Endothelial cell of umbilical vein (primary cell): ENCODE measurements around the gene TMEM253. TPM values are rescaled to one million over a fixed set of nuclear protein-coding genes. Genes with fewer than 3 reads are reported as not detected.

Experiments
- BruUV-seq: library from RNA; stranded (reverse); fragments of 400-500 nt; replicated peaks from 2 replicates; lab custom pipeline; 2021; lab: Mats Ljungman, UMichigan
- CTCF ChIA-PET: fragments of 300-600, 350-600 bp; sonication (Branson Sonifier 250); formaldehyde crosslinking; loops from one replicate; lab custom pipeline; 2021; ENCODE audit warnings: antibody characterized with exemption, inconsistent platforms; lab: Charles Lee
- POLR2A ChIA-PET: fragments of 300-600, 350-600 bp; sonication (Branson Sonifier 250); formaldehyde crosslinking; loops from one replicate; lab custom pipeline; 2021; ENCODE audit warnings: antibody characterized with exemption, inconsistent platforms; lab: Charles Lee
- DNase-seq: peaks from one replicate; pipeline ENCODE4 v3.0.0-alpha.2; 2011; ENCODE audit warnings: low read depth, low spot score
- FAIRE-seq: peaks from 2 replicates; lab custom pipeline; 2011; peaks lifted over from hg19 to GRCh38; lab: Jason Lieb, UNC
- H2AFZ ChIP-seq: 2 replicates; pipeline ENCODE4 v1.6.0; 2012; ENCODE audit warnings: low read depth, low read length, control low read depth, inconsistent platforms
- H3K27ac ChIP-seq: 2 replicates; pipeline ENCODE4 v1.5.1; 2011; ENCODE audit warnings: low read depth, mild to moderate bottlenecking, control low read depth, low read length, moderate library complexity; ENCODE audit not compliant: insufficient read depth
- H3K27me3 ChIP-seq, 2 experiments: 2 replicates each; pipeline versions ENCODE4 v1.6.0 to v1.6.1; 2011; ENCODE audit warnings: low read length in 2 of 2, mixed read lengths in 1 of 2; ENCODE audit not compliant: control insufficient read depth in 2 of 2, insufficient read depth in 2 of 2
- H3K36me3 ChIP-seq, 2 experiments: 2 replicates in 1 of 2; 3 replicates in 1 of 2; pipeline ENCODE4 v1.5.1; 2011; ENCODE audit warnings: low read length in 2 of 2, mild to moderate bottlenecking in 1 of 2, moderate library complexity in 1 of 2; ENCODE audit not compliant: control insufficient read depth in 2 of 2, insufficient read depth in 2 of 2; ENCODE audit errors: extremely low read depth in 1 of 2
- H3K4me1 ChIP-seq: 3 replicates; pipeline ENCODE4 v1.5.1; 2011; ENCODE audit warnings: mild to moderate bottlenecking, low read length; ENCODE audit not compliant: control insufficient read depth, insufficient read depth; ENCODE audit errors: extremely low read depth
- H3K4me2 ChIP-seq: 2 replicates; pipeline ENCODE4 v1.6.1; 2011; ENCODE audit warnings: low read length, control low read depth, mixed read lengths; ENCODE audit not compliant: insufficient read depth
- H3K4me3 ChIP-seq, 3 experiments: fragments of 200-600 bp in 1 of 3; sonication (generic), shearing (Covaris generic) in 1 of 3; replicated peaks in 1 of 3; 2 replicates each; pipeline ENCODE4 v1.5.1; 2011 to 2016; ENCODE audit warnings: control low read depth in 3 of 3, low read length in 3 of 3, mild to moderate bottlenecking in 2 of 3, inconsistent platforms in 1 of 3, low read depth in 1 of 3, moderate library complexity in 1 of 3; ENCODE audit not compliant: insufficient read depth in 1 of 3
- H3K79me2 ChIP-seq: 2 replicates; pipeline ENCODE4 v1.6.0; 2012; ENCODE audit warnings: low read length, inconsistent platforms; ENCODE audit not compliant: control insufficient read depth, insufficient read depth
- H3K9ac ChIP-seq: replicated peaks from 2 replicates; pipeline ENCODE3; 2011; ENCODE audit warnings: low read length, control low read depth; ENCODE audit not compliant: insufficient read depth; ENCODE audit errors: extremely low read depth
- H3K9me1 ChIP-seq: replicated peaks from 3 replicates; pipeline ENCODE4 v1.6.0; 2011; ENCODE audit warnings: mild to moderate bottlenecking, low read length; ENCODE audit not compliant: control insufficient read depth, insufficient read depth; ENCODE audit errors: extremely low read depth
- H3K9me3 ChIP-seq: replicated peaks from 2 replicates; pipeline ENCODE4 v1.5.1; 2012; ENCODE audit warnings: low read length, inconsistent platforms; ENCODE audit not compliant: control insufficient read depth, insufficient read depth
- H4K20me1 ChIP-seq: replicated peaks from 2 replicates; pipeline ENCODE3; 2011; ENCODE audit warnings: mild to moderate bottlenecking, low read length; ENCODE audit not compliant: control insufficient read depth, insufficient read depth; ENCODE audit errors: extremely low read depth
- GATA2 ChIP-seq: IDR thresholded peaks from 2 replicates; pipeline ENCODE4 v1.7.0; 2011; ENCODE audit warnings: low read depth, mild to moderate bottlenecking, moderate library complexity, mixed read lengths, low read length; ENCODE audit not compliant: insufficient read length, insufficient read depth
- JUN ChIP-seq: IDR thresholded peaks from 2 replicates; pipeline ENCODE4 v1.6.1; 2011; ENCODE audit warnings: borderline replicate concordance, low read depth; ENCODE audit not compliant: insufficient read length, insufficient read depth
- MYC ChIP-seq: IDR thresholded peaks from one replicate; pipeline ENCODE4 v1.6.1; 2011; ENCODE audit warnings: mild to moderate bottlenecking, low read depth, low read length
- dilution Hi-C: fragments of 300-500 bp; cut with MboI; formaldehyde crosslinking; loops from one replicate; pipeline ENCODE4 v1.15.0; 2019; ENCODE audit warnings: low sequenced_read_pairs; ENCODE audit not compliant: extremely low pct_ligation_motif_present
- intact Hi-C: fragments of 100-400 bp; cut with micrococcal nuclease; formaldehyde crosslinking; loops from one replicate; pipeline ENCODE4 v1.10.0; 2022
- polyA plus RNA-seq, 4 experiments: library from polyadenylated mRNA; depleted of rRNA in 3 of 4; stranded (reverse) in 3 of 4; unstranded in 1 of 4; fragments of >200 nt; gene quantifications; 2 replicates each; pipeline versions ENCODE4 v1.2.1 to v1.2.3, GENCODE V29; 2011 to 2012; ENCODE audit warnings: missing spikeins in 1 of 4
- total RNA-seq: library from RNA; stranded (reverse); gene quantifications from 2 replicates; pipeline ENCODE4 v1.2.3, GENCODE V29; 2021
- TF ChIP-seq, protein P1 (sequence below), 2 donors: IDR thresholded peaks; 1 replicate in 1 of 2; 2 replicates in 1 of 2; pipeline ENCODE4 v1.5.1; 2011; ENCODE audit warnings: low read length in 2 of 2, mild to moderate bottlenecking in 2 of 2, moderate library complexity in 2 of 2, control low read depth in 1 of 2, inconsistent platforms in 1 of 2, low read depth in 1 of 2; ENCODE audit not compliant: insufficient read depth in 1 of 2; ENCODE audit errors: extremely low read depth in 1 of 2

TMEM253 gene
- total and polyA plus RNA-seq, 2 donors (not counting 3 experiments of a cell fraction or from before 2014, with no cell fraction given), result 0.25 TPM; not detected in 1

DNA sequence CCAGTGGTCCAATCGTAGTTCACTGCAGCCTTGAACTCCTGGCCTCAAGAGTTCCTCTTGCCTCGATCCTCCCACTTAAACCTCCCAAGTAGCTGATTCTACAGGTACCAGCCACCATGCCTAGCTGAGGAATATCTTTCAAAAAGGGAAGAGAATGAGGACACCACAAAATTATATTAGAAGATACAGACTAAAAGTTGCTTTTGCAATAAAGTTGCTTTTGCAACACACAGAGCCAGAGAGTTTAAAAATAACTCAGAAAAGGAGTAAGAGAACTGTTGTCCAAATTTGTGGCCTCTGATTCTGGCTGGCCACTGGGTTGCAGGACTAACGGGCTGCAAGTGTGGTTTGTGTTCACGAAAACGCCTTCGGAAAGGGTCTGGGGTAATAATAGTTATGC lies 19.8 kb downstream of the TMEM253 start:
- FAIRE-seq, result no peak
- H3K36me3 ChIP-seq, result no peaks in the 10 kb centered on the region
- DNase-seq, result no peak
- TF ChIP-seq JUN (no peak), MYC (no peak)
- TF ChIP-seq, protein P1, sequence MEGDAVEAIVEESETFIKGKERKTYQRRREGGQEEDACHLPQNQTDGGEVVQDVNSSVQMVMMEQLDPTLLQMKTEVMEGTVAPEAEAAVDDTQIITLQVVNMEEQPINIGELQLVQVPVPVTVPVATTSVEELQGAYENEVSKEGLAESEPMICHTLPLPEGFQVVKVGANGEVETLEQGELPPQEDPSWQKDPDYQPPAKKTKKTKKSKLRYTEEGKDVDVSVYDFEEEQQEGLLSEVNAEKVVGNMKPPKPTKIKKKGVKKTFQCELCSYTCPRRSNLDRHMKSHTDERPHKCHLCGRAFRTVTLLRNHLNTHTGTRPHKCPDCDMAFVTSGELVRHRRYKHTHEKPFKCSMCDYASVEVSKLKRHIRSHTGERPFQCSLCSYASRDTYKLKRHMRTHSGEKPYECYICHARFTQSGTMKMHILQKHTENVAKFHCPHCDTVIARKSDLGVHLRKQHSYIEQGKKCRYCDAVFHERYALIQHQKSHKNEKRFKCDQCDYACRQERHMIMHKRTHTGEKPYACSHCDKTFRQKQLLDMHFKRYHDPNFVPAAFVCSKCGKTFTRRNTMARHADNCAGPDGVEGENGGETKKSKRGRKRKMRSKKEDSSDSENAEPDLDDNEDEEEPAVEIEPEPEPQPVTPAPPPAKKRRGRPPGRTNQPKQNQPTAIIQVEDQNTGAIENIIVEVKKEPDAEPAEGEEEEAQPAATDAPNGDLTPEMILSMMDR (IDR thresholded peaks at IDR 0.05; ENCODE audit: extremely low read depth in 1 of 2, insufficient read depth in 1 of 2, low read depth in 1 of 2, low read length in 2 of 2), result no peak
- no peaks in the 10 kb centered on the region for H3K9me1 ChIP-seq
- BruUV-seq, result no TSS peak
- dilution Hi-C loops (no loop called here), intact Hi-C loops (no loop called here)
- no peak overlapping the region for H2AFZ ChIP-seq
- peaks cover 3 to 17% of the 10 kb centered on the region in 2 experiments for H3K27me3 ChIP-seq
- no peak overlapping the region for H3K4me2 ChIP-seq
- H3K79me2 ChIP-seq, result no peaks in the 10 kb centered on the region
- no peaks in the 10 kb centered on the region for H4K20me1 ChIP-seq
- no peaks in the 10 kb centered on the region for H3K4me1 ChIP-seq
- H3K4me3 ChIP-seq, result no peak overlapping the region
- H3K27ac ChIP-seq, result no peak overlapping the region
- no peak overlapping the region for H3K9ac ChIP-seq
- CTCF ChIA-PET, result no interaction called here
- POLR2A ChIA-PET, result no interaction called here
- H3K9me3 ChIP-seq, result no peaks in the 10 kb centered on the region

DNA sequence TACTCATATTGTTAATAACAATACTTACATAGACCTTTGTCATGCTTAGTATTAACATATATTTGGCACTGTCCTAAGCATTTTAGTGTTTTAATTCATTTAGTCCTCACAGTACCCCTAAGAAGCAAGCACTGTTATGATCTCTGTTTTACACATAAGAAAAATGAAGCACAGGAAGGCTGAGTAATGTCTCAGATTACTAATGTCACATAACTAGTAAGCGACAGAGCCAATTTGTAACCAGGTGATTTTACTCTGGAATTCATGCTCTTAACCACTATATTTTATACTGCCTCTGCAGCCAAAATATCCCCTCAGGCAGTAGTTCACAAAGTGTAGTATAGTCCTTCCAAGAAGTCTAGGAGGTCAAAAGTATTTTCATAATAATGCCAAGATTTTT lies 20.3 kb downstream of the TMEM253 start:
- Histone ChIP-seq H3K4me3 (no peak overlapping the region), H3K9me3 (no peaks in the 10 kb centered on the region), H3K79me2 (no peaks in the 10 kb centered on the region), H4K20me1 (no peaks in the 10 kb centered on the region), H3K4me1 (no peaks in the 10 kb centered on the region), H3K27ac (no peak overlapping the region), H3K36me3 (no peaks in the 10 kb centered on the region), H3K9me1 (no peaks in the 10 kb centered on the region), H3K27me3 (peaks cover 5 to 18% of the 10 kb centered on the region in 2 experiments), H3K4me2 (no peak overlapping the region), H3K9ac (no peak overlapping the region), H2AFZ (no peak overlapping the region)
- DNase-seq (no peak), FAIRE-seq (no peak)
- ChIA-PET POLR2A (no interaction called here), CTCF (interaction anchor here (3.5 kb wide), 1 partner anchor 106 kb away, joined by 11 read pairs; no protein-coding TSS in a partner anchor)
- TF ChIP-seq MYC (no peak), GATA2 (no peak)
- BruUV-seq, result no TSS peak
- intact Hi-C loops, result no loop called here
- dilution Hi-C loops, result no loop called here
